SJSA1 (cell line): ENCODE results near the gene MARK2. TPM values are rescaled to one million over a fixed set of nuclear protein-coding genes. Genes with fewer than 3 reads are reported as not detected.
"Not testable (repeated sequence)": the region's sequence is repeated elsewhere in the genome, so short reads cannot be mapped to it uniquely, and the experiment has no call there.

ENCODE experiments used
- DNase-seq, 2 experiments: peaks; one replicate each; pipeline ENCODE4 v3.0.0-alpha.2; 2015 to 2020; ENCODE audit warnings: low spot score in 2 of 2, low read depth in 1 of 2
- H3K27ac ChIP-seq: fragments of 250-450 bp; sonication (Bioruptor Pico); 2 replicates; pipeline ENCODE4 v1.5.1; 2020; ENCODE audit warnings: mild to moderate bottlenecking, moderate library complexity
- H3K27me3 ChIP-seq: fragments of 250-450 bp; sonication (Bioruptor Pico); replicated peaks from 2 replicates; pipeline ENCODE4 v1.5.1; 2020; ENCODE audit warnings: mild to moderate bottlenecking, moderate library complexity
- H3K36me3 ChIP-seq: fragments of 250-450 bp; sonication (Bioruptor Pico); 2 replicates; pipeline ENCODE4 v1.5.1; 2020; ENCODE audit warnings: mild to moderate bottlenecking
- H3K4me1 ChIP-seq: fragments of 250-450 bp; sonication (Bioruptor Pico); replicated peaks from 2 replicates; pipeline ENCODE4 v1.6.1; 2021; ENCODE audit warnings: mild to moderate bottlenecking
- H3K4me3 ChIP-seq: fragments of 250-450 bp; sonication (Bioruptor Pico); 2 replicates; pipeline ENCODE4 v1.5.1; 2020; ENCODE audit warnings: mild to moderate bottlenecking
- H3K9me3 ChIP-seq: fragments of 250-450 bp; sonication (Bioruptor Pico); replicated peaks from 2 replicates; pipeline ENCODE4 v1.5.1; 2020; ENCODE audit warnings: mild to moderate bottlenecking
- total RNA-seq: library from RNA; depleted of rRNA; stranded (reverse); fragments of >200 nt; shearing (Covaris generic); gene quantifications from 2 replicates; pipeline ENCODE4 v1.2.3, GENCODE V29; 2014; rRNA removed

MARK2 gene
- 23.1 and 29.6 TPM in 2 replicates for total RNA-seq

GRCh38 chr11:63838678-63839507 is at the start of gene MARK2:
Gene MARK2 (plus strand): TSS chr11:63839110. CDS start chr11:63839507, 397 bp downstream.
- peaks cover 33% of the 10 kb centered on the region for H3K4me1 ChIP-seq
- DNase-seq: peak; percentile 99 to 100

DNA sequence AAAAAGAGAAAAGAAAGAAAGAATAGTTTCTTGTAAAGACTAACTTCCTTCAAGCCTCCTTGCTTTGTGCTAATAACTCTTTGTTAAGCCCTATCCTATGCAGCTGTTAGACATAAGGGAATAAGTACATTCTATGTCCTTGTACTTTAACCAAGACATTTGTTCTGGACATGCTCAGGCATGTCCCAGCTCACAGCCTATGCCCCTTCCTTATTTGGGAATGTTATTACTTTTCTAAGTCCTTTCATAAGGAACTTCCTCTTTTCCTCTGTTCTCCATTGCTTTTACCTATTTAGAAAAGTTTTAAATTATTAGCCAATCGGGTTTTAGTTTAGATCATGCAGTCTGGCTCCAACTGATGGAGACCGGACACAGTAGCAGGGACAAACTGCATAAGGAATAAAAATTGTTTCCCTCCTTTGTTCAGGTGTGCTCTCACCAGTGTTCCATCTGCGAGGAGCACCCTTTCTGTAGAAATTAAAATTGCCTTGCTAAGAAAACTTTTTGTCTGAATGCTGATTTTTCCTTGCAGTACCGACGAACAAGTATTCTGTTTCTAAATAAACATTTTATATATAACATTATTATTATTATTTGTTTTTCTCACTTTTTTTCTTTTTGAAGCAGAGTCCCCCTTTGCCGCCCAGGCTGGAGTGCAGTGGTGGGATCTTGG is 47.3 kb upstream of the MARK2 start:
- H3K27me3 ChIP-seq: no peaks in the 10 kb centered on the region
- no peak overlapping the region for H3K27ac ChIP-seq
- H3K4me1 ChIP-seq: no peaks in the 10 kb centered on the region
- H3K36me3 ChIP-seq: no peaks in the 10 kb centered on the region
- no peak overlapping the region for H3K4me3 ChIP-seq
- H3K9me3 ChIP-seq: peaks cover 12% of the 10 kb centered on the region
- no peak for DNase-seq

More at GRCh38 chr11:63838678-63839507, at the start of gene MARK2:
- Histone ChIP-seq H3K4me3 (peak within 1 kb of the TSS; percentile 96), H3K27me3 (no peaks in the 10 kb centered on the region), H3K27ac (peak within 1 kb of the TSS; percentile 62), H3K36me3 (peaks cover 42% of the 10 kb centered on the region), H3K9me3 (no peaks in the 10 kb centered on the region)

DNA sequence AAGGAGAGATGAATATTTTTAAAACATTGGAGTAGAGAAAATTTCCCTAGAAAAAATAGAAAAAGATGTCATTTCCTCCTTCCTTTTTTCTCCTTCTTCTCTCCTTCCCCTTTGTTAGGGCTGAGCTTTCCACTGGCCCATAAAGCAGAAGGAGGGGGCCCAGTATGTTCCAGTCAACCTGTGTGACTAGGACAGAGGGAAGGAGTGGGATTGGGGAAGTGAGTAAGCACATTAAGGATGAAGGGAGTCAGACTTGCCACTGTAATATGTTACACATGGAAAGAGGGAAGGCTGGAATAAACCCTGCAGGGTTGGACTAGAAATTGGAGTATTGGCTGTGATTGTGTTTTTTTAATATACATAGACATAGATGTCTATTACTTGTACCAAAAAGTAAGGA is 45.7 kb upstream of the MARK2 start:
- Histone ChIP-seq H3K27me3 (no peaks in the 10 kb centered on the region), H3K4me3 (no peak overlapping the region), H3K36me3 (no peaks in the 10 kb centered on the region), H3K4me1 (no peaks in the 10 kb centered on the region), H3K27ac (no peak overlapping the region), H3K9me3 (peaks cover 12% of the 10 kb centered on the region)
- DNase-seq: no peak

DNA sequence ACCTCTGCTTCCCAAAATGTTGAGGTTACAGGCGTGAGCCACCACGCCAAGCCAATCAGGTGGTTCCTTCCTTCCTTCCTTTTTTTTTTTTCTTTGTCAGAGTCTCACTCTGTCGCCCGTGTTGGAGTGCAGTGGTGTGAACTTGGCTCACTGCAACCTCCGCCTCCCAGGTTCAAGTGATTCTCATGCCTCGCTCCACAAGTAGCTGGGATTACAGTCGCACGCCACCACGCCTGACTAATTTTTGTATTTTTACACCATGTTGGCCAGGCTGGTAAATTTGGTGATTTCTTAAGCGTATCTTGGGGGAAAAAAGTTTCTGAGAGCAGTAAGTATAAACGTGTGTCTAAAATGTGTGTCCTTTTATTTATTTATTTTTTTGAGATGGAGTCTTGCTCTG is 43.8 kb upstream of the MARK2 start:
- no peak overlapping the region for H3K4me3 ChIP-seq
- H3K27me3 ChIP-seq: no peaks in the 10 kb centered on the region
- H3K36me3 ChIP-seq: no peaks in the 10 kb centered on the region
- H3K9me3 ChIP-seq: peaks cover 12% of the 10 kb centered on the region
- H3K4me1 ChIP-seq: no peaks in the 10 kb centered on the region
- no peak for DNase-seq
- H3K27ac ChIP-seq: no peak overlapping the region

DNA sequence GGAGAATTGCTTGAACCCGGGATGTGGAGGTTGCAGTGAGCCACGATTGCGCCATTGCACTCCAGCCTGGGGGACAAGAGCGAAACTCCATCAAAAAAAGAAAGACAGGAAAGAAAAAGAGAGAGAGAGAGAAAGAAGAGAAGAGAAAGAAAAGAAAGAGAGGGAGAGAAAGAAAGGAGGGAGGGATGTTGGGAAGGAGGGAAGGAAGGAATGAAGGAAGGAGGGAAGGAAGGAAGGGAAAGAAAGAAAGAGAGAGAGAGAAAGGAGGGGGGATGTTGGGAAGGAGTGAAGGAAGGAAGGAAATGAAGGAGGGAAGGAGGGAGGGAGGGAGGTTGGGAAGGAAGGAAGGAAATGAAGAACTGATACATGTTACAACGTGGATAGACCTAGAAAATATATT is 38.0 kb upstream of the MARK2 start:
- Histone ChIP-seq H3K4me1 (peaks cover 7% of the 10 kb centered on the region), H3K27ac (no peak overlapping the region), H3K4me3 (no peak overlapping the region), H3K36me3 (no peaks in the 10 kb centered on the region), H3K9me3 (no peaks in the 10 kb centered on the region), H3K27me3 (no peaks in the 10 kb centered on the region)
- no peak for DNase-seq

DNA sequence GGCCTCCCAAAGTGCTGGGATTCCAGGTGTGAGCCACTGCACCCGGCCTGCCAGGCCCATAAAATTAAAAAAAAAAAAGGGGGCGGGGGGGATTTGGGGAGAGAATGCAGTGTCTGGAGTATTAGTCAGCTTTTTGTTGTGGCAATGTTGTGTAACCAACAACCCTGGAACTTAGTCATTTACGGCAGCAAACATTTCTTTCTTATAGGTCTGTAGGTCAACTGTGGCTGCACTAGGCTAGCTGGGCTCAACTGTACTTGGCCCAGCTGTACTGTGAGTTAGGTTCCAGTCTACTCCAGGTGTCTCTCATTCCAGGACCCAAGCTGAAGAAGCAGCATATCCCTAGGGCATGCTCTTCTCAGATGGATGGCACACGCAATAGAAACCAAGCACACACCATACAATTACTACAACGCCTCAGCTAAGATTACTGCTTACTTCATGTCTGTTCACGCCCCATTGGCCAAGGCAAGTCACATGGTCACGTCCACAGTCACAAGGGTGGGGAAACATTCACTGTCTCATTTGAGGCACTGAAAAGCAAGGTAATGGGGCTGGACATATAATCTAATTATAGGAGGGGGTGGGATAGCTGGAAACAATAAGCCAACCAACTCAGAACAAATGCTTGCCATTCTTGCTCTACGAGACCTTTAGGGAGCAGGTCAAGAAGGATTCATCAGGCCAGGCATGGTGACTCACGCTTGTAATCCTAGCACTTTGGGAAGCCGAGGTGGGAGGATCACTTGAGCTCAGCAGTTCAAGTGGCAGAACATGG is 36.1 kb upstream of the MARK2 start:
- DNase-seq: peak in 1 of 2 experiments; percentile 32
- H3K36me3 ChIP-seq: no peaks in the 10 kb centered on the region
- no peak overlapping the region for H3K4me3 ChIP-seq
- H3K27ac ChIP-seq: no peak overlapping the region
- H3K4me1 ChIP-seq: peaks cover 7% of the 10 kb centered on the region
- no peaks in the 10 kb centered on the region for H3K27me3 ChIP-seq
- H3K9me3 ChIP-seq: no peaks in the 10 kb centered on the region

DNA sequence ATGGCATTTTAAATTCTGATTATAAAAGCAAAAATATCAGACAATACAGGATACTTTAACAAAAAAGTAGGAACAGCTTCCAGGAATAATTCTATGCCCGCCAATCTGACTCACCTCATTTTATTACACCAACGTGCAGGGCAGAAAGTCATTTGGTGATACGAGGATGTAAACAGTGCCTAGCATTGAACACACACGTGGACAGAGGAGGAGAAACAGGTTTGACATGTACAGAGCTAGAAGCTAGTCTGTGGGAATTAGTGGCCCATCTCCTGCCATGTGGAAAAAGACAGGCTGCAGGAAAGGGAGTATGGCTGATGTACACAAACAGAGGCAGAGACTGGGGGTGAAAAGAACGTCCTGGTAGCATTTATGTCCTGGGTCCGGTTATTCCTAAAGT is 34.7 kb upstream of the MARK2 start:
- H3K27ac ChIP-seq: no peak overlapping the region
- H3K27me3 ChIP-seq: no peaks in the 10 kb centered on the region
- no peaks in the 10 kb centered on the region for H3K9me3 ChIP-seq
- no peaks in the 10 kb centered on the region for H3K36me3 ChIP-seq
- H3K4me3 ChIP-seq: no peak overlapping the region
- DNase-seq: no peak
- peaks cover 7% of the 10 kb centered on the region for H3K4me1 ChIP-seq

DNA sequence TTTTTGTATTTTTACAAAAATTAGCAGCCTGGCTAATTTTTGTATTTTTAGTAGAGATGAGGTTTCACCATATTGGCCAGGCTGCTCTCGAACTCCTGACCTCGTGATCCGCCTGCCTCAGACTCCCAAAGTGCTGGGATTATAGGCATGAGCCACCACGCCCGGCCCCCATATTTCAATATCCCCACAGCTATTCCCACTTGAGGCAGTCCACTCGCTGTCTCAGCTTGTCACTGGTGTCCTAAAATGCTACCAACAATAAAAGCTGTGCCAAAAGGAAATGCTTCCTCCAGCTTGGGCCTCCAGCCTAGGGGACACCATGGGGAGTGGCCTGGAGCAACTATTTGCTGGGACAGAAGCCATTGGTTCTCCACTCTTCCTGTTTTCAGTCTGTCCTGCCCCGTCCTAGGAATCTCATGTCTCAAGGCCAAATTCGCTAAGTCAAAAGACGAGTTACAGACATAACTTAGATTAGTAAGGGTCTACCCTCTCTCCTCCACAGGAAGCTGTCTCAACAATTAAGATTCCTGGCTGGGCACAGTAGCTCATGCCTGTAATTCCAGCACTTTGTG is 33.0 kb upstream of the MARK2 start:
- H3K4me1 ChIP-seq: peaks cover 7% of the 10 kb centered on the region
- no peaks in the 10 kb centered on the region for H3K36me3 ChIP-seq
- H3K27ac ChIP-seq: no peak overlapping the region
- DNase-seq: no peak
- H3K4me3 ChIP-seq: no peak overlapping the region
- no peaks in the 10 kb centered on the region for H3K27me3 ChIP-seq
- no peaks in the 10 kb centered on the region for H3K9me3 ChIP-seq

DNA sequence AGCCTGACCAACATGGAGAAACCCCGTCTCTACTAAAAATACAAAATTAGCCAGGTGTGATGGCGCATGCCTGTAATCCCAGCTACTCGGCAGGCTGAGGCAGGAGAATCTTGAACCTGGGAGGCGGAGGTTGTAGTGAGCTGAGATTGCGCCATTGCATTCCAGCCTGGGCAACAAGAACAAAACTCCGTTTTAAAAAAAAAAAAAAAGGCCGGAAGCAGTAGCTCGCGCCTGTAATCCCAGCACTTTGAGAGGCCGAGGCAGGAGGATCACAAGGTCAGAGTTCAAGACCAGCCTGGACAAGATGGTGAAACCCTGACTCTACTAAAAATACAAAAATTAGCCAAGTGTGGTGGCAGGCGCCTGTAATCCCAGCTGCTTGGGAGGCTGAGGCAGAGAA is 28.5 kb upstream of the MARK2 start:
- Histone ChIP-seq H3K36me3 (peaks cover 18% of the 10 kb centered on the region), H3K4me1 (peaks cover 23% of the 10 kb centered on the region)
- H3K9me3 ChIP-seq, H3K27ac ChIP-seq, DNase-seq, H3K4me3 ChIP-seq, H3K27me3 ChIP-seq: not testable (repeated sequence)

- no peaks in the 10 kb centered on the region for H3K27me3 ChIP-seq
- H3K27ac ChIP-seq: no peak overlapping the region
- peaks cover 23% of the 10 kb centered on the region for H3K4me1 ChIP-seq
- H3K9me3 ChIP-seq: no peaks in the 10 kb centered on the region
- DNase-seq: no peak
- H3K4me3 ChIP-seq: no peak overlapping the region
- peaks cover 29% of the 10 kb centered on the region for H3K36me3 ChIP-seq
These were observed 27.4 kb upstream of the MARK2 start for GRCh38 chr11:63811522-63811921.

- H3K27ac ChIP-seq: peak within 1 kb of the TSS; percentile 64
These were observed 25.8 kb upstream of the MARK2 start, which contains the start of gene SPINDOC for GRCh38 chr11:63813035-63813562. Gene SPINDOC (plus strand): TSS chr11:63813456. CDS start chr11:63813687, 231 bp downstream.

GRCh38 chr11:63813563-63814382 is 25.1 kb upstream of the MARK2 start:
- Histone ChIP-seq H3K4me3 (peak overlapping the region; percentile 92), H3K4me1 (peaks cover 23% of the 10 kb centered on the region), H3K36me3 (peaks cover 52% of the 10 kb centered on the region), H3K27me3 (no peaks in the 10 kb centered on the region), H3K9me3 (no peaks in the 10 kb centered on the region), H3K27ac (peak overlapping the region; percentile 64)
- DNase-seq: peak; percentile 68 to 79

More at GRCh38 chr11:63813035-63813562, 25.8 kb upstream of the MARK2 start, which contains the start of gene SPINDOC:
- DNase-seq: peak; percentile 88 to 90
- Histone ChIP-seq H3K36me3 (peaks cover 45% of the 10 kb centered on the region), H3K4me1 (peaks cover 23% of the 10 kb centered on the region), H3K9me3 (no peaks in the 10 kb centered on the region), H3K4me3 (peak within 1 kb of the TSS; percentile 92), H3K27me3 (no peaks in the 10 kb centered on the region)
